ENCODE data around the gene ZCCHC2.

The ZCCHC2 gene

DNA sequence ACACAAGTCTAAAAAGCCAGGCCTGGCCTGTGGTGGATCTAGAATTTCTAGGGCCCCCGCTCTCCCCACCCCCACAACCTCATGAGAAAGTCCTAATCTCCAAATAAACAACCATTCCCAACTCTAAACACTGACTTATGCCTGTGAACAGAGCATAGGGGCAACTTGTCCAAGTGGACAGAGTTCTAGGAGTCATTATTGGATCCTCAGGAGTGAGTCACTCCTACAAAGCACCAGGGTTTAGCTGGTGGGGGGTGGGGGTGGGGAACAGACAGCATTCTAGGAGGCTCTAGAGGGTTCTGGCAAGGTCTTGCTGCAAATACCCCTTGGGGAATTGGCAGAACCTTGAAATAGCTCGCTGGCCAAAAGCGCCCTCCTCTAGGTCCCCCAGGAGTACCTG lies 83.3 kb downstream of the ZCCHC2 start:
- Histone ChIP-seq H3K9me3 (ENCODE audit: low read length) (no peaks in the 10 kb centered on the region), H3K9ac (ENCODE audit: low read length) (no peak overlapping the region), H3K36me3 (ENCODE audit: insufficient read depth, low read length) (no peaks in the 10 kb centered on the region), H3K4me3 (ENCODE audit: low read depth in 1 of 2, low read length in 2 of 2) (no peak overlapping the region), H3K27ac (ENCODE audit: low read depth, low read length) (no peak overlapping the region), H3K27me3 (ENCODE audit: control insufficient read depth in 1 of 2, insufficient read depth in 2 of 2, low read length in 2 of 2) (no peaks in the 10 kb centered on the region), H3K4me1 (ENCODE audit: insufficient read depth, low read length) (no peaks in the 10 kb centered on the region)

DNA sequence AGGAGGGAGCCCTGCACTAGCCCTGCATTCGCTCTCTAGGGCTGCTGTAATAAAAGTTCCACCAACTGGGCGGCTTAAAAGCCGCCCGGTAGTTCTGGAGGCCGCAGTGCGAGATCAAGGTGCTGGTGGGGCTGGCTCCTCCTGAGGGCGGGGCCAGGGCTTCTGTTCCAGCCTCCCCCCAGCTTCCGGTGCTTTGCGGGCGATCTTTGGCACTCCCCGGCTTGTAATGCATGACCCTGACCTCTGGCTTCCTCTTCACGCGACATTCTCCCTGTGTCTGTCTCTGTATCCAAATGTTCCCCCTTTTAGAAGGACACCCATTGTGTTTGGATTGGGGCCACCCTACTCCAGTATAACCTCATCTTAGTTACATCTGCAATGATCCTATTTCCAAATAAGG lies 84.5 kb downstream of the ZCCHC2 start:
- H3K4me1 ChIP-seq (ENCODE audit: insufficient read depth, low read length) = no peaks in the 10 kb centered on the region
- H3K9me3 ChIP-seq (ENCODE audit: low read length) = no peaks in the 10 kb centered on the region
- H3K27ac ChIP-seq (ENCODE audit: low read depth, low read length) = no peak overlapping the region
- no peak overlapping the region for H3K9ac ChIP-seq (ENCODE audit: low read length)
- H3K27me3 ChIP-seq (ENCODE audit: control insufficient read depth in 1 of 2, insufficient read depth in 2 of 2, low read length in 2 of 2) = no peaks in the 10 kb centered on the region
- no peaks in the 10 kb centered on the region for H3K36me3 ChIP-seq (ENCODE audit: insufficient read depth, low read length)
- H3K4me3 ChIP-seq (ENCODE audit: low read depth in 1 of 2, low read length in 2 of 2) = no peak overlapping the region

DNA sequence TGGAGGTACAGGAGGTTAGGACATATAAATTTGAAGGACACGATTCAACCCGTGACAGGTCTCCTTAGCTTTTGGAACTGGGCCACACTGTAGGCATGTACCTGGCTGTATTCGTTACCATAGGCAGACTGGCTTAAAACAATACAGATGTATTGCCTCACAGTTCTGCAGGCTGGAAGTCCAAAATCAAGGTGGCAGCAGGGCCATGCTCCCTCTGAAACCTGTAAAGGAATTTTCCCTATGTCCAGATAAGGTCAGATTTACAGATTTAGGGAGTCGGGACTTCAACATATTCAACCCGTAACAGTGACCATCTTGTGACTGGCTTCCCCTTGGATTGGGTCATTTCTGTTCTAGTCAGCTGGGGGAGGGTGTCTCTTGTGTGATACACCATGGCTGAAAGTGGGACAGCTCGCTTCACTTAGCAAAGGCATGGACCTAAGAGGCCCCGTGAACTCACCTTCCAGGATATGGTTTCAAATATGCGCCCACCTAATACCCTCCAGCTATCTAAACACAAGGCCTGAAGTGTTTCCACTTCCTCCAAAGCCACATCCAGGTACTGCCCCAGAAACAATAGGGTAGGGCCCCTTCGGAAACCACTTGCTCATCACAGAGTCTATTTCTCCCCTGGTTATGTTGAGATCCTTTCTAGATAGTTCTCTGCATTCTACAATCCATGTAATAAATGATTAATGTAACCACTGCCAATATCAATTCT lies 85.0 kb downstream of the ZCCHC2 start:
- Histone ChIP-seq H3K4me3 (ENCODE audit: low read depth in 1 of 2, low read length in 2 of 2) (no peak overlapping the region), H3K36me3 (ENCODE audit: insufficient read depth, low read length) (no peaks in the 10 kb centered on the region), H3K27ac (ENCODE audit: low read depth, low read length) (no peak overlapping the region), H3K4me1 (ENCODE audit: insufficient read depth, low read length) (no peaks in the 10 kb centered on the region), H3K9me3 (ENCODE audit: low read length) (no peaks in the 10 kb centered on the region), H3K9ac (ENCODE audit: low read length) (no peak overlapping the region), H3K27me3 (ENCODE audit: control insufficient read depth in 1 of 2, insufficient read depth in 2 of 2, low read length in 2 of 2) (no peaks in the 10 kb centered on the region)

DNA sequence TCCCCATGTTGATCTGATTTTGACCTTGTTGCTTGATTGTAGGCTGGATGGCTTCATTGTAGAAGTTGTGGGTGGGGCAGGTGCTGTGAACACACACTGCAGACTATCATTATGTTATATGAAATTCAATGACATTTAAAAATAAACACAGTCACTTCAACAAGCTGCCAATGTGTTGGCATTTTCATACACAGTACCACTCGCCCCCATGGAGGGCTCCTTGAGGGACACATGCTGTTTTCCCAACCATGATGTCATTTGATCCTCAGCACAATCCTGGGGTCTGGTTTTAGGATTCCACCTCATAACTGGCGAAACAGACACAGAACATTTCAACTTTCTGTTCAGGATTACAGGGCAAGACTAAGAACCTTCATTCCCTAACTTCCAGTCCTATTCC lies 86.9 kb downstream of the ZCCHC2 start:
- no peak overlapping the region for H3K4me3 ChIP-seq (ENCODE audit: low read depth in 1 of 2, low read length in 2 of 2)
- no peaks in the 10 kb centered on the region for H3K36me3 ChIP-seq (ENCODE audit: insufficient read depth, low read length)
- H3K9me3 ChIP-seq (ENCODE audit: low read length) = no peaks in the 10 kb centered on the region
- H3K9ac ChIP-seq (ENCODE audit: low read length) = no peak overlapping the region
- H3K27me3 ChIP-seq (ENCODE audit: control insufficient read depth in 1 of 2, insufficient read depth in 2 of 2, low read length in 2 of 2) = no peaks in the 10 kb centered on the region
- no peak overlapping the region for H3K27ac ChIP-seq (ENCODE audit: low read depth, low read length)
- no peaks in the 10 kb centered on the region for H3K4me1 ChIP-seq (ENCODE audit: insufficient read depth, low read length)

DNA sequence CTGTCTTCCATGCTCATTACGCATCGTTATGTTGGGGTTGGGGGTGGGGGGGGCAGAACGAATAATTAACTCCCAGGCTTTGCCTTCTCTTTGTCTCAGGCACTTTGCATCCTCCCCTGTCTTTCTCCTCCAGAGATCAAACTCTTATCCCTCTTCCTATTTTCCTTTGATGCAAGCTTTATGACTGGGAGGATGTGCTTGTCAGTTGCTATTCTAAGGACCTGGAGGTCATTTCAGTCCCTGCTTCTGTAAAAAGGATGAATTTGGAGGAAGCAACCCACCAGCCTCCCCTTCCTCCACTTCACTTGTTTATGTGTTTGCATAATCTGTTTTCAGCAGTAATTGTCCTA lies 87.5 kb downstream of the ZCCHC2 start:
- H3K4me3 ChIP-seq (ENCODE audit: low read depth in 1 of 2, low read length in 2 of 2) = peak overlapping the region in 1 of 2 donors; percentile 13
- H3K27ac ChIP-seq (ENCODE audit: low read depth, low read length) = no peak overlapping the region
- H3K9me3 ChIP-seq (ENCODE audit: low read length) = no peaks in the 10 kb centered on the region
- no peaks in the 10 kb centered on the region for H3K4me1 ChIP-seq (ENCODE audit: insufficient read depth, low read length)
- H3K36me3 ChIP-seq (ENCODE audit: insufficient read depth, low read length) = no peaks in the 10 kb centered on the region
- H3K9ac ChIP-seq (ENCODE audit: low read length) = no peak overlapping the region
- H3K27me3 ChIP-seq (ENCODE audit: control insufficient read depth in 1 of 2, insufficient read depth in 2 of 2, low read length in 2 of 2) = no peaks in the 10 kb centered on the region

DNA sequence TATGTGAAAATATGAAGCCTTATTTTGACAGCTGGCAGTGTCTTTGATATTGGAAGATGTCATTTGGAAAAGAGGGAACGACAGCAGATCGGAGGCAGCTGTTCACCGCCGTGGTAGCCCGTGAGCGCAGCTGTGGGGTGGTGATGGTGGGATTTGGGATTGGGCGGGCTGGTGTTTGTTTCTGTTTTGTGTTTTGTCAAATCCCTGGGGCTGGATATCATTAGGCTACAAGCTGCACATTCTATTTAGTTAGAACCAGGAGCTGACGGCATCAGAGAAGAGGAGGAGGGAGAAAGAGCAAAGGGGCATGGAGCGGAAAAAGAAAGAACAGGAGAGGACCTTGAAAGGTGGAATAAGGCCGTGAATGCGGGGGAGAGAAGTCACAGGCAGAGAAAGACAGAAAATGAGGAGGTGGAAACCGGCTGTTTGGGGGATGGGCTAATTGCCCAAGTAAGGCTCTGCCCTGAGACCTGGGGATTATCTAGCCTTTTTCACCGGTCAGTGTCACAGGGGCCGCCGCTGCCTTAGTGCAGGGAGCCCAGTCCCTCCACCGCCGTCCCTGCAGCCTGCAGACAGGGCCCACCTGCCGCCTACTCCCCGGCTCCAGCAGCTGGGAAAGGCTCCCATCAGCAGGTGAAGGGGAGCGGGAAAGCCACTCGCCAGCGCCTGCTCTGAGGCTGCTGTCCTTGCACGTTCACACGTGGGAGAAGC lies 88.0 kb downstream of the ZCCHC2 start:
- no peak overlapping the region for H3K9ac ChIP-seq (ENCODE audit: low read length)
- H3K27ac ChIP-seq (ENCODE audit: low read depth, low read length) = no peak overlapping the region
- H3K4me1 ChIP-seq (ENCODE audit: insufficient read depth, low read length) = no peaks in the 10 kb centered on the region
- peak overlapping the region in 1 of 2 donors; percentile 13 for H3K4me3 ChIP-seq (ENCODE audit: low read depth in 1 of 2, low read length in 2 of 2)
- H3K27me3 ChIP-seq (ENCODE audit: control insufficient read depth in 1 of 2, insufficient read depth in 2 of 2, low read length in 2 of 2) = no peaks in the 10 kb centered on the region
- no peaks in the 10 kb centered on the region for H3K36me3 ChIP-seq (ENCODE audit: insufficient read depth, low read length)
- H3K9me3 ChIP-seq (ENCODE audit: low read length) = no peaks in the 10 kb centered on the region

DNA sequence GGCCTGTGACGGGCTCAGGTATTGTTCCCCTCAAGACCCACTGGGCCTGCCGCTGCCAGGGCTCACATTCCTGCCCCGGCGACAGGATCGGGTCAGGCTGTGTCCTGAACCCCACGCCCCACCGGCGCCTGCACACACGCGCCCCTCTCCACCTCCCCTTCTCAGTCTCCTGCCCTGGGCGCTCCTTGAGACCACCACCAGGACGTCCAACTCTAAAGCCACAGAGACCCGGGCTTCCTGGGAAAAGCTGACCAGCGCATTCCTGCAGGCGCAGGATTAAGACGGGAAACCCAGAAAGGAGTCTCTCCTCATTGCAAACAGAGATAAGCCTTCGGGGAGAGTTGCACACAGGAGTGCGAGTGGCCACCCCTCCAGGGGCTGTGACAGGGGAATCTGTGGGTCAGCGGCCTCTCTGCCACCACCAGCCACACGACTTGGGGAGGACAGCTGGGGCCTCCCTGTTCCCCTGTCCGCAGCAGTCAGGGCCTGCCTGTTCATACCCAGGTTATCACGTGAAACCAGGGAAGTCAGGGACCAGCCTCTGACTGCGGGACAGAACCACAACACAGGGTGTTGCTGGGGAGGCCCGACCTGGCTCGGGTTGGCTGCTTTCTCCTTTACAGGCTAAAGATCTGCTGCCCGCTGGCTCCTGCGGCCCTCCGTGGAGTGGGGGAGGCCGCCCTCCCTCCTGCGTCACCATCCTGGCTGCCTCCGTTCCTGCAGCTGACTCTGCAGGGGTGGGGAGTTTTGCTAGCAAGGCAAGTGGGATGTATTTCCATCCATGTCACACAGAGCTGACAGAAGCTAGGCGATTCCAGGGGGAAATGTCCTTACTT lies 88.8 kb downstream of the ZCCHC2 start:
- H3K36me3 ChIP-seq (ENCODE audit: insufficient read depth, low read length) = no peaks in the 10 kb centered on the region
- H3K4me1 ChIP-seq (ENCODE audit: insufficient read depth, low read length) = no peaks in the 10 kb centered on the region
- H3K9me3 ChIP-seq (ENCODE audit: low read length) = no peaks in the 10 kb centered on the region
- no peak overlapping the region for H3K4me3 ChIP-seq (ENCODE audit: low read depth in 1 of 2, low read length in 2 of 2)
- no peak overlapping the region for H3K27ac ChIP-seq (ENCODE audit: low read depth, low read length)
- no peak overlapping the region for H3K9ac ChIP-seq (ENCODE audit: low read length)
- H3K27me3 ChIP-seq (ENCODE audit: control insufficient read depth in 1 of 2, insufficient read depth in 2 of 2, low read length in 2 of 2) = no peaks in the 10 kb centered on the region

DNA sequence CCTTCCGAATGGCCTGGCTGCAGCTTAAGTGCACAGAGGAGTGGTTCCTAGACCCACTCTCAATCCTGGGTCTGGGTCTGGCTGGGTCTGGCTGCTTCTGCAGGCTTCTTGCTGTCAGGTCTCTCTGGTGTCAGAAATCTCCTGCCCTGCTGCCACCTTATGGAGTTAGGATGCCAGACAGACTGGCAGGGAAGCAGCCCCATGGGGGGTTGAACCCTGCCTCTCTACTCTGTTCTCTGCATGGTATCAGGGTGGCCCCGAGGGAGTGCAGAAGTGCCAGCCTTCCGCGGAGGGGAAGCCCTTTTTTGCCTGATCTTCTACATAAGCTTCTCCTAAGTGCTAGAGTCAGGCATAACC lies 89.4 kb downstream of the ZCCHC2 start:
- no peak overlapping the region for H3K4me3 ChIP-seq (ENCODE audit: low read depth in 1 of 2, low read length in 2 of 2)
- no peaks in the 10 kb centered on the region for H3K27me3 ChIP-seq (ENCODE audit: control insufficient read depth in 1 of 2, insufficient read depth in 2 of 2, low read length in 2 of 2)
- H3K27ac ChIP-seq (ENCODE audit: low read depth, low read length) = no peak overlapping the region
- H3K9me3 ChIP-seq (ENCODE audit: low read length) = no peaks in the 10 kb centered on the region
- no peak overlapping the region for H3K9ac ChIP-seq (ENCODE audit: low read length)
- H3K4me1 ChIP-seq (ENCODE audit: insufficient read depth, low read length) = no peaks in the 10 kb centered on the region
- no peaks in the 10 kb centered on the region for H3K36me3 ChIP-seq (ENCODE audit: insufficient read depth, low read length)

DNA sequence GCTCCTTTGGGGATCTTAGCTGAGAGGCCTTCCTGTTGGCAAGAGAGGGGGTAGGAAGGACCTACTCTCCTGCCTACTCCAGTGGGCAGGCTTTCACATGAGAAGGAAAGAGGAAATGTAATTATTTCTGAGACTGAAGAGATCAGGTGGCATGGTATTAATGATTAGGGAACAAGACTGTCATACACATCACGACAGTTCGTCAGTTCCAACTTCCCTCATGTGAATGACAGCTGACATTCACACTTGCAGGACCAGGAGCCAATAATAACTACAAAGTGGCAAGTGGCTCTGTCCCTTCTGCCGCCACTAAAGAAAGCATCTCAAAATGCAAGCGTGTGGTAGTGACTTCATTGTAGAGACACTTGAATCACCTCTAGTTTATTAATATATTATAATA lies 90.0 kb downstream of the ZCCHC2 start:
- Histone ChIP-seq H3K4me3 (ENCODE audit: low read depth in 1 of 2, low read length in 2 of 2) (no peak overlapping the region), H3K36me3 (ENCODE audit: insufficient read depth, low read length) (no peaks in the 10 kb centered on the region), H3K9me3 (ENCODE audit: low read length) (no peaks in the 10 kb centered on the region), H3K27ac (ENCODE audit: low read depth, low read length) (no peak overlapping the region), H3K27me3 (ENCODE audit: control insufficient read depth in 1 of 2, insufficient read depth in 2 of 2, low read length in 2 of 2) (no peaks in the 10 kb centered on the region), H3K9ac (ENCODE audit: low read length) (no peak overlapping the region), H3K4me1 (ENCODE audit: insufficient read depth, low read length) (no peaks in the 10 kb centered on the region)

DNA sequence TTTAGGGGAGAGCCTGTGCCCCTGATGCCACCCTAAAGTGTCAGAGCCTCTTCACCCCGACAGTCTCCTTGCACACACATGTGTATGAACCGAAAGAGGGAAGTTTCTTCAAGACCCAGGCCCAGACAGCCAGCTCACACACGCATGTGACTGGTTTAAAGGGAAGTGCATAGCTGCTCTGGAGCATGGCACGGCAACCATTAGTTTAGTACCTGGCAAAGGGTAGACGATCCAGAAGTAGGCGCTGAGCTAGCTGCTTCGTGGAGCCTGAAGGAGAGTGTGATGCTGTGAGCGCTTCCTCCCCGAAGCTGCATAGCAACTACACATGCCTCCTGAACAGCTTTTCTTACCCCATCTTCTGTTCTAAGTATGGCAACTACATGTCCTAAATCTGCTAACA lies 91.7 kb downstream of the ZCCHC2 start:
- Histone ChIP-seq H3K27ac (ENCODE audit: low read depth, low read length) (no peak overlapping the region), H3K9me3 (ENCODE audit: low read length) (no peaks in the 10 kb centered on the region), H3K4me1 (ENCODE audit: insufficient read depth, low read length) (no peaks in the 10 kb centered on the region), H3K27me3 (ENCODE audit: control insufficient read depth in 1 of 2, insufficient read depth in 2 of 2, low read length in 2 of 2) (no peaks in the 10 kb centered on the region), H3K4me3 (ENCODE audit: low read depth in 1 of 2, low read length in 2 of 2) (no peak overlapping the region), H3K9ac (ENCODE audit: low read length) (no peak overlapping the region), H3K36me3 (ENCODE audit: insufficient read depth, low read length) (no peaks in the 10 kb centered on the region)

DNA sequence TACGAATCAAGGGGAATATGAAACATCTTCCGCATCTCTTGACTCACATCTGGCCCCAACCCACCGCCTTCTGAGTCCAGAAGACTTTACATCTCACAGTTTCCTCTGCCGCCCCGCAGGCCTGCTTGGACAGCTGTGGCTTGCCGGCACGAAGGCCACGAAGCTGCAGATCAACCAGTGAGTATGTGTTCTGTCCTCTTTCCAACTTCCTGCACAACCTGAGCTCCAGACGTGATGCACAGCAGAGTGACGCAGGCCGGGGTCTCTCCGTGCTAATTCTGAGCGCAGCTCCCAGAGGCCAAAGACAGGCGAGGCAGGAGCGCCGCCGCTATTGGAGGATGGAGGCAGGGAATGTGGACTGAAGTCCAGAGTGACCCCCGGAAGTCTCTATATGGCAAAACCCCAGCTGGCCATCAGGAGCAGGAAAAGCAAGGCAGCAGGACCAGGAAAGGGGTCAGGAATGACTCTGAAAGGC lies 93.5 kb downstream of the ZCCHC2 start:
- H3K4me1 ChIP-seq (ENCODE audit: insufficient read depth, low read length) = no peaks in the 10 kb centered on the region
- no peaks in the 10 kb centered on the region for H3K9me3 ChIP-seq (ENCODE audit: low read length)
- no peak overlapping the region for H3K4me3 ChIP-seq (ENCODE audit: low read depth in 1 of 2, low read length in 2 of 2)
- no peaks in the 10 kb centered on the region for H3K36me3 ChIP-seq (ENCODE audit: insufficient read depth, low read length)
- no peak overlapping the region for H3K9ac ChIP-seq (ENCODE audit: low read length)
- no peak overlapping the region for H3K27ac ChIP-seq (ENCODE audit: low read depth, low read length)
- H3K27me3 ChIP-seq (ENCODE audit: control insufficient read depth in 1 of 2, insufficient read depth in 2 of 2, low read length in 2 of 2) = no peaks in the 10 kb centered on the region

Measured in muscle layer of colon (tissue), 2 donors.